Ishikawa (cell line): ENCODE measurements around the gene KCNH2.
A peak's percentile ranks its signal among the peaks of the same experiment; 100 is the strongest.

Experiments used
- CEBPB ChIP-seq: IDR thresholded peaks from 2 replicates; pipeline ENCODE4 v1.6.1; 2012
- CREB1 ChIP-seq: IDR thresholded peaks from 2 replicates; pipeline ENCODE4 v1.6.1; 2012; ENCODE audit warnings: low read depth
- EGR1 ChIP-seq: IDR thresholded peaks from 2 replicates; pipeline ENCODE4 v1.6.1; 2012
- EP300 ChIP-seq: IDR thresholded peaks from 2 replicates; pipeline ENCODE4 v1.6.1; 2012; ENCODE audit warnings: borderline replicate concordance
- FOXM1 ChIP-seq: IDR thresholded peaks from 2 replicates; pipeline ENCODE4 v1.6.1; 2012; ENCODE audit warnings: low read depth, borderline replicate concordance
- MAX ChIP-seq: IDR thresholded peaks from 2 replicates; pipeline ENCODE4 v1.6.1; 2012
- NFIC ChIP-seq: IDR thresholded peaks from 2 replicates; pipeline ENCODE4 v1.6.1; 2012
- RAD21 ChIP-seq: IDR thresholded peaks from 2 replicates; pipeline ENCODE4 v1.6.1; 2012; ENCODE audit warnings: low read depth
- REST ChIP-seq: IDR thresholded peaks from 2 replicates; pipeline ENCODE4 v1.6.1; 2012; ENCODE audit warnings: low read depth, mild to moderate bottlenecking
- TAF1 ChIP-seq: IDR thresholded peaks from 2 replicates; pipeline ENCODE4 v1.6.1; 2012; ENCODE audit warnings: low read depth, mild to moderate bottlenecking
- TCF12 ChIP-seq: IDR thresholded peaks from 2 replicates; pipeline ENCODE4 v1.6.1; 2012; ENCODE audit warnings: low read depth
- TEAD4 ChIP-seq: IDR thresholded peaks from 2 replicates; pipeline ENCODE4 v1.6.1; 2012
- USF1 ChIP-seq: IDR thresholded peaks from 2 replicates; pipeline ENCODE4 v1.6.1; 2012
- YY1 ChIP-seq: IDR thresholded peaks from 2 replicates; pipeline ENCODE4 v1.6.1; 2012; ENCODE audit warnings: low read depth
- ZBTB7A ChIP-seq: IDR thresholded peaks from 2 replicates; pipeline ENCODE4 v1.6.1; 2012; ENCODE audit warnings: low read depth

Gene KCNH2

GRCh38 chr7:150986556-150986955 is 8.4 kb upstream of the KCNH2 start:
- TF ChIP-seq FOXM1 (no peak), MAX (no peak), ZBTB7A (no peak), NFIC (no peak), CREB1 (no peak)

GRCh38 chr7:150986099-150986512 is 8.0 kb upstream of the KCNH2 start:
- TF ChIP-seq ZBTB7A (no peak), EP300 (no peak), EGR1 (no peak), YY1 (no peak), MAX (no peak), TEAD4 (no peak), TAF1 (no peak), CREB1 (no peak), REST (peak; percentile 33; the same call in 1 of the 2 replicates), RAD21 (peak; percentile 63), CEBPB (no peak), USF1 (no peak), NFIC (no peak), FOXM1 (no peak), TCF12 (no peak)

GRCh38 chr7:150983893-150984368 is 5.8 kb upstream of the KCNH2 start:
- TF ChIP-seq TEAD4 (no peak), EP300 (no peak), ZBTB7A (no peak), NFIC (no peak), REST (peak; percentile 97), RAD21 (no peak; the same call in 1 of the 2 replicates), FOXM1 (no peak), CREB1 (no peak)

- TF ChIP-seq RAD21: no peak
- no peak for TF ChIP-seq TCF12
- no peak for TF ChIP-seq EP300
- TF ChIP-seq TAF1: no peak
- no peak for TF ChIP-seq YY1
- no peak for TF ChIP-seq TEAD4
- TF ChIP-seq USF1: no peak
Observed at GRCh38 chr7:150982351-150982750, 4.2 kb upstream of the KCNH2 start.

GRCh38 chr7:150981644-150982043 is 3.5 kb upstream of the KCNH2 start:
- TF ChIP-seq USF1 (no peak), ZBTB7A (no peak), EGR1 (no peak), CREB1 (no peak), NFIC (no peak), MAX (no peak), REST (no peak), TCF12 (no peak), RAD21 (no peak), CEBPB (no peak), TEAD4 (no peak), YY1 (no peak), FOXM1 (no peak), TAF1 (no peak), EP300 (no peak)
